Measurements from ENCODE around the gene MCM3AP. TPM values are rescaled to one million over a fixed set of nuclear protein-coding genes. Genes with fewer than 3 reads are reported as not detected.

Gene MCM3AP
- total and polyA plus RNA-seq, 9 of the 15 experiments (the other 6 are each of a cell fraction or from before 2014, with no cell fraction given): 6.5 to 179 (median 69.6) TPM

- TF ChIP-seq FOXM1 (IDR thresholded peaks at IDR 0.05; ENCODE audit: low read depth): no peak
- no peak for TF ChIP-seq FOXM1 (CRISPR knock-in tag; IDR thresholded peaks at IDR 0.05; ENCODE audit: low read depth)
- no peak for TF ChIP-seq HEY1 (CRISPR knock-in tag; IDR thresholded peaks at IDR 0.05; ENCODE audit: borderline replicate concordance)
- TF ChIP-seq JUNB (CRISPR knock-in tag; conservative IDR thresholded peaks at IDR 0.05): peak; percentile 94
- 0 out of 2 replicates have a peak, but pooled peaks have one; percentile 35 for TF ChIP-seq CXXC5 (CRISPR knock-in tag; IDR thresholded peaks at IDR 0.05)
- peak; percentile 17; the same call in 1 of the 2 replicates for TF ChIP-seq ZNF764 (CRISPR knock-in tag; IDR thresholded peaks at IDR 0.05; ENCODE audit: low read depth)
- TF ChIP-seq NEUROD1 (IDR thresholded peaks at IDR 0.05; ENCODE audit: borderline replicate concordance, low read depth, low read length, partially characterized antibody): peak; percentile 50
- peak; percentile 71 for TF ChIP-seq ZNF316 (IDR thresholded peaks at IDR 0.05)
- TF ChIP-seq HDGF (IDR thresholded peaks at IDR 0.05): peak; percentile 82; the same call in 1 of the 2 replicates
- TF ChIP-seq XRCC3 (IDR thresholded peaks at IDR 0.05): no peak
- no peak for TF ChIP-seq CHD4 (IDR thresholded peaks at IDR 0.05; ENCODE audit: insufficient read depth, insufficient replicate concordance, low read depth, low read length, poor library complexity, severe bottlenecking)
- TF ChIP-seq YBX1 (IDR thresholded peaks at IDR 0.05): no peak
- TF ChIP-seq SRF (CRISPR knock-in tag; IDR thresholded peaks at IDR 0.05): no peak
- peak; percentile 87 for TF ChIP-seq SMARCC2 (IDR thresholded peaks at IDR 0.05; ENCODE audit: low read depth)
- TF ChIP-seq ZEB2 (IDR thresholded peaks at IDR 0.05): 0 out of 2 replicates have a peak, but pooled peaks have one; percentile 36
- no peak for TF ChIP-seq FOXJ2 (tag; IDR thresholded peaks at IDR 0.05)
- TF ChIP-seq PKNOX1 (IDR thresholded peaks at IDR 0.05): peak; percentile 92
Measured at GRCh38 chr21:46188226-46189212, 96.9 kb downstream of the MCM3AP start (continued).

Data from K562 (cell line).